Fibroblast of mammary gland (primary cell): ENCODE data around the gene SORCS3.

Experiments
- DNase-seq: peaks from one replicate; pipeline ENCODE4 v3.0.0-alpha.2; 2010; ENCODE audit warnings: low read depth
- H3K4me3 ChIP-seq: 2 replicates; pipeline ENCODE4 v1.5.1; 2011; ENCODE audit warnings: low read depth, mild to moderate bottlenecking, low read length, moderate library complexity; ENCODE audit not compliant: control insufficient read depth
- CTCF ChIP-seq: conservative IDR thresholded peaks from 2 replicates; pipeline ENCODE4 v1.5.1; 2011; ENCODE audit warnings: low read depth, low read length, inconsistent platforms; ENCODE audit not compliant: control insufficient read depth, insufficient read depth

The SORCS3 gene

GRCh38 chr10:104641187-104641936 lies at the start of gene SORCS3:
TSS of gene SORCS3 (plus strand) at chr10:104641290.
- no peak within 1 kb of the TSS for H3K4me3 ChIP-seq
- TF ChIP-seq CTCF = no peak
- no peak for DNase-seq

GRCh38 chr10:104591441-104591840 lies 49.6 kb upstream of the SORCS3 start:
- DNase-seq = no peak
- no peak overlapping the region for H3K4me3 ChIP-seq
- TF ChIP-seq CTCF = no peak

GRCh38 chr10:104601166-104601565 lies 39.9 kb upstream of the SORCS3 start:
- H3K4me3 ChIP-seq = no peak overlapping the region
- TF ChIP-seq CTCF = no peak
- DNase-seq = no peak

GRCh38 chr10:104608091-104608828 lies 32.8 kb upstream of the SORCS3 start:
- no peak overlapping the region for H3K4me3 ChIP-seq
- DNase-seq = no peak
- no peak for TF ChIP-seq CTCF

GRCh38 chr10:104612571-104613205 lies 28.4 kb upstream of the SORCS3 start:
- DNase-seq = peak; percentile 5
- TF ChIP-seq CTCF = no peak
- no peak overlapping the region for H3K4me3 ChIP-seq

- no peak for TF ChIP-seq CTCF
- DNase-seq = no peak
- H3K4me3 ChIP-seq = no peak overlapping the region
Measured at GRCh38 chr10:104613406-104613805, 27.7 kb upstream of the SORCS3 start.
